ENCODE measurements around the gene KPTN.

The KPTN gene

DNA sequence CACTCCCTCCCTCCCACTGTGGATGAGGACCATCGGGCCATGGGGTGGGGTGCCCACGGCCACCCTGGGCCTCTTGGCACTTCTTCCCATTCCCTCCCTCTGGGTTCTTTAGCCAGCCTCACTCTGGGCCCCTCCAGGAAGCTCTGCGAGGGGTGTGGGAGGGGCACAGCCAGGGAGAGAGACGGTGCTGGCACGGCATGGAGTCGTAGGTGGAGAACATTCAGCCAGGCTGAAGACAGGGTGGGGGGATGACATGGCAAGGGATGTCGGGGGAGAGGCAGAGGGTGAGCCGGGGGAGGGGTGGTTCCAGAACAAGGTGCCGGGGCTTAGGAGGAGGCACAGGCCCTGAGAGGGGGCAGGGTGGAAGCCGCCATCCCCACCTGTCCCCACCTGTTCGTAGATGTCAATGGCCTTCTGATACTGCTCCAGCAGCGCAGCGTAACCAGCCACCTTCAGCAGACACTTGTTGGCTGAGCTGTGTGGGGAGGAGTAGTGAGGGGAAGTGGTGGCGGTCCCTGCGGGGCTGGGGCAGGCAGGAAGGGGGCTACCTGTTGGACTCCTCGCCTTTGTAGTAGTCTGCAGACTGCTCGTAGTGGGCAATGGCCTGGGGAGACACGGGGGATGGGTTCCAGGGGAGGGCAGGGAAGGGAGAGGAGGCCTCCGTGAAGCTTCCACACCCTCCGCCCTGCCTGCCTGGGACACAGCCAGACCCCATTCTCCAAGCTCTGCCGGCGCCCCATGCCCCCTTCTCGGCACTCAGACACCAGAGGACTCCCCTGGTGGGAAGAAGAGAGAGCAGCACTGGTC, 8.8 kb upstream of the KPTN start:
- H3K27ac ChIP-seq = no peak overlapping the region
- H3K27me3 ChIP-seq = no peaks in the 10 kb centered on the region
- TF ChIP-seq, protein P1, sequence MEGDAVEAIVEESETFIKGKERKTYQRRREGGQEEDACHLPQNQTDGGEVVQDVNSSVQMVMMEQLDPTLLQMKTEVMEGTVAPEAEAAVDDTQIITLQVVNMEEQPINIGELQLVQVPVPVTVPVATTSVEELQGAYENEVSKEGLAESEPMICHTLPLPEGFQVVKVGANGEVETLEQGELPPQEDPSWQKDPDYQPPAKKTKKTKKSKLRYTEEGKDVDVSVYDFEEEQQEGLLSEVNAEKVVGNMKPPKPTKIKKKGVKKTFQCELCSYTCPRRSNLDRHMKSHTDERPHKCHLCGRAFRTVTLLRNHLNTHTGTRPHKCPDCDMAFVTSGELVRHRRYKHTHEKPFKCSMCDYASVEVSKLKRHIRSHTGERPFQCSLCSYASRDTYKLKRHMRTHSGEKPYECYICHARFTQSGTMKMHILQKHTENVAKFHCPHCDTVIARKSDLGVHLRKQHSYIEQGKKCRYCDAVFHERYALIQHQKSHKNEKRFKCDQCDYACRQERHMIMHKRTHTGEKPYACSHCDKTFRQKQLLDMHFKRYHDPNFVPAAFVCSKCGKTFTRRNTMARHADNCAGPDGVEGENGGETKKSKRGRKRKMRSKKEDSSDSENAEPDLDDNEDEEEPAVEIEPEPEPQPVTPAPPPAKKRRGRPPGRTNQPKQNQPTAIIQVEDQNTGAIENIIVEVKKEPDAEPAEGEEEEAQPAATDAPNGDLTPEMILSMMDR (IDR thresholded peaks at IDR 0.05) = no peak
- peaks cover 97% of the 10 kb centered on the region for H3K36me3 ChIP-seq
- H3K4me3 ChIP-seq (ENCODE audit: low read depth in 1 of 2, low read length in 1 of 2) = no peak overlapping the region
- no peaks in the 10 kb centered on the region for H3K4me1 ChIP-seq (ENCODE audit: control insufficient read depth in 1 of 2, insufficient read depth in 1 of 2, low read depth in 1 of 2, low read length in 1 of 2)
- no peaks in the 10 kb centered on the region for H3K9me3 ChIP-seq

DNA sequence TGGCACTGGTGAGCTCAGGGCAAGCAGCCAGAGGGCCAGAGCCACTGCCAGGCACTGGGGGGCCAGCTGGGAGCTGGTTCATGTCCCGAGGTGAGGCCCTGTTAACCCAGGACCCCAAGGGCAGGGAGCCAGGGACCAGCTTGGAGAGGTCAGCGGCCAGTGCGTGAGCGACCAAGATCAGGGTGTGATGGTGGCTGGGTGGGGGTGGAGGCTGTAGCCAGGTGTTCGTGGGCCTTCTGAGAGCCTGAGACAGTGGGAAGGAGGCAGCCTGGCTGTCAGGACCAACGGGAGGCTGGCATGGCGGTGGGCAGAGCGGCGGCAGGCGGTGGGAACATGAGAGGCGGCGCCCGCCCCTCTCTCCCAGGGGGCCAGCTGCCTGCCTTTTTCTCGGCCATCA, 8.1 kb upstream of the KPTN start:
- Histone ChIP-seq H3K27ac (no peak overlapping the region), H3K27me3 (no peaks in the 10 kb centered on the region), H3K9me3 (no peaks in the 10 kb centered on the region), H3K4me1 (ENCODE audit: control insufficient read depth in 1 of 2, insufficient read depth in 1 of 2, low read depth in 1 of 2, low read length in 1 of 2) (no peaks in the 10 kb centered on the region), H3K36me3 (peaks cover 97% of the 10 kb centered on the region), H3K4me3 (ENCODE audit: low read depth in 1 of 2, low read length in 1 of 2) (no peak overlapping the region)
- TF ChIP-seq, protein P1 (IDR thresholded peaks at IDR 0.05) = no peak

DNA sequence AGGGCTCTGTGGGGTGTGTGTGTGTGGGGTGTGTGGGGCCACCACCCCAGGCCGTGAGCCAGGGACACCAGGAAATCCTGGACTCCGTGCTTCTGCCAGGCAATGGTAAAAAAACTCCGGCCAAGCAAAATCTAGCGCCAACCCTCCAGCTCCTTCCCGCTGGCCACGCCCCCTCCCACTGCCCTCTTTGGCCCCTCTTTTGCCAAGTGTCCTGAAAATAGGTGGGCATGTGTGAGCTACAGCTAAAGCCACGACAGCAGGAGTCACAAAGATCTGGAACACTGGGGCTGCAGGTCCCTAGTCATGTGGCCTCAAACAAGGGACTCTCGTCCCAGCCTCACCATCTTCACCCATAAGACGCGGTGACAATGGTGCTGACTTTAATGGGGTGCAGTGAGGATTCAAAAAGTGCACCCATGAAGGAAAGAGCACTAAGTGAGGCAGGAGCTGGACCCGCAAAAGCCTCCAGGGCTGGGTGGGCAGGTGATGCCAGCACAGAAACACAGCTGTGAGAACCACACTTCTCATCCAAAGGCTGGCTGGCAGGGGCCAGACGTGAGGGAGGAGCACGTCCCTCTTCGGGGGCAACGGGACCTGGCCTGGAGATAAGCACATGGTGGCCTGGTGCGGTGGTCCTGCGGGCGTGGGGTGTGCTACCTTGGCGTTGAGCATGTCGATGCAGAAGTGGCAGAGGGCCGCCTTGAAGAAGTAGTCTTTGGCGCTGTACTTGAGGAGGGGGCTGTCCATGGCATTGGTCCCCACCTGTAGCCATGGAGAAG, 7.5 kb upstream of the KPTN start:
- TF ChIP-seq, protein P1 (IDR thresholded peaks at IDR 0.05) = no peak
- Histone ChIP-seq H3K36me3 (peaks cover 95% of the 10 kb centered on the region), H3K9me3 (no peaks in the 10 kb centered on the region), H3K4me1 (ENCODE audit: control insufficient read depth in 1 of 2, insufficient read depth in 1 of 2, low read depth in 1 of 2, low read length in 1 of 2) (no peaks in the 10 kb centered on the region), H3K27ac (no peak overlapping the region), H3K4me3 (ENCODE audit: low read depth in 1 of 2, low read length in 1 of 2) (no peak overlapping the region), H3K27me3 (no peaks in the 10 kb centered on the region)

DNA sequence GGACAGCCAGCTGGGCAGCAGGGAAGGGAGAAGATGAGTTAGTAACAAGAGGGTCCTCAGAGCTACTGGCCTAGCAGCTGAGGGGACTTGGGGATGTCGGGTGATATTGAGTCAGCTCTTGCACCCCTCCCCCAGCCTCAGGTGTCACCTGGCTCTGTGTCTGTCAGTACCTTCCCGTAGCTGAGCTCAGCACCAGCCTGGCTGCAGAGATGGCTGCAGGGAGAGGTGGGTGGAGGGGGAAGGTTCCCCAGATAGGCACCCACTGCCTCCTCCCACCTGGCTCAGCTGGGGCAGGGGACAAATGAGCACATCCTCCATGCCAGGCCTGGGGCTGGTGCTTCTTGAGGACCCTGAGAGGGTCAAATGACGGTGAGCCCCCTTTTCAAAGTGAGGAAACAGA, 6.8 kb upstream of the KPTN start:
- Histone ChIP-seq H3K9me3 (no peaks in the 10 kb centered on the region), H3K4me3 (ENCODE audit: low read depth in 1 of 2, low read length in 1 of 2) (no peak overlapping the region), H3K36me3 (peaks cover 88% of the 10 kb centered on the region), H3K27me3 (no peaks in the 10 kb centered on the region), H3K27ac (no peak overlapping the region), H3K4me1 (ENCODE audit: control insufficient read depth in 1 of 2, insufficient read depth in 1 of 2, low read depth in 1 of 2, low read length in 1 of 2) (no peaks in the 10 kb centered on the region)
- TF ChIP-seq, protein P1 (IDR thresholded peaks at IDR 0.05) = no peak

DNA sequence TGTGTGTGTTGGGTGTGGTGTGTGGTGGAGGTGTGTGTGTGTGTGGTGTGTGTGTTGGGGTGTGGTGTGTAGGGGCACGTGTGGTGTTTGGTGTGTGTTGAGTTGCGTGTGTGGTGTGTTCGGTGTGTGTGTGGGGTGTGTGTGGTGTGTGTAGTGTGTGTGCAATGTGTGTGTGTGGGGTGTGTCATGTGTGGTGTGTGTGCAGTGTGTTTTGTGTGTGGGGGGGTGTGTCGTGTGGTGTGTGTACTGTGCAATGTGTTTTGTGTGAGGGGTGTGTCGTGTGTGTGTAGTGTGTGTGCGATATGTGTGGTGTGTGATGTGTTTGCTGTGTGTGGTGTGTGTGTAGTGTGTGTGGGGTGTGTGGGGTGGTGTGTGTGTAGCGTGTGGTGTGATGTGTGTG, 6.0 kb upstream of the KPTN start:
- Histone ChIP-seq H3K36me3 (peaks cover 79% of the 10 kb centered on the region), H3K27ac (no peak overlapping the region), H3K27me3 (no peaks in the 10 kb centered on the region), H3K4me1 (ENCODE audit: control insufficient read depth in 1 of 2, insufficient read depth in 1 of 2, low read depth in 1 of 2, low read length in 1 of 2) (no peaks in the 10 kb centered on the region), H3K9me3 (no peaks in the 10 kb centered on the region), H3K4me3 (ENCODE audit: low read depth in 1 of 2, low read length in 1 of 2) (no peak overlapping the region)
- TF ChIP-seq, protein P1 (IDR thresholded peaks at IDR 0.05) = no peak

Data from neutrophil (primary cell).